ENCODE results near the gene TMC6. TPM values are rescaled to one million over a fixed set of nuclear protein-coding genes. Genes with fewer than 3 reads are reported as not detected.
"Not testable (repeated sequence)": the region's sequence is repeated elsewhere in the genome, so short reads cannot be mapped to it uniquely, and the experiment has no call there.

Gene TMC6, protein sequence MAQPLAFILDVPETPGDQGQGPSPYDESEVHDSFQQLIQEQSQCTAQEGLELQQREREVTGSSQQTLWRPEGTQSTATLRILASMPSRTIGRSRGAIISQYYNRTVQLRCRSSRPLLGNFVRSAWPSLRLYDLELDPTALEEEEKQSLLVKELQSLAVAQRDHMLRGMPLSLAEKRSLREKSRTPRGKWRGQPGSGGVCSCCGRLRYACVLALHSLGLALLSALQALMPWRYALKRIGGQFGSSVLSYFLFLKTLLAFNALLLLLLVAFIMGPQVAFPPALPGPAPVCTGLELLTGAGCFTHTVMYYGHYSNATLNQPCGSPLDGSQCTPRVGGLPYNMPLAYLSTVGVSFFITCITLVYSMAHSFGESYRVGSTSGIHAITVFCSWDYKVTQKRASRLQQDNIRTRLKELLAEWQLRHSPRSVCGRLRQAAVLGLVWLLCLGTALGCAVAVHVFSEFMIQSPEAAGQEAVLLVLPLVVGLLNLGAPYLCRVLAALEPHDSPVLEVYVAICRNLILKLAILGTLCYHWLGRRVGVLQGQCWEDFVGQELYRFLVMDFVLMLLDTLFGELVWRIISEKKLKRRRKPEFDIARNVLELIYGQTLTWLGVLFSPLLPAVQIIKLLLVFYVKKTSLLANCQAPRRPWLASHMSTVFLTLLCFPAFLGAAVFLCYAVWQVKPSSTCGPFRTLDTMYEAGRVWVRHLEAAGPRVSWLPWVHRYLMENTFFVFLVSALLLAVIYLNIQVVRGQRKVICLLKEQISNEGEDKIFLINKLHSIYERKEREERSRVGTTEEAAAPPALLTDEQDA
- polyA plus RNA-seq (ENCODE audit: insufficient read length), result 46.2 TPM

DNA sequence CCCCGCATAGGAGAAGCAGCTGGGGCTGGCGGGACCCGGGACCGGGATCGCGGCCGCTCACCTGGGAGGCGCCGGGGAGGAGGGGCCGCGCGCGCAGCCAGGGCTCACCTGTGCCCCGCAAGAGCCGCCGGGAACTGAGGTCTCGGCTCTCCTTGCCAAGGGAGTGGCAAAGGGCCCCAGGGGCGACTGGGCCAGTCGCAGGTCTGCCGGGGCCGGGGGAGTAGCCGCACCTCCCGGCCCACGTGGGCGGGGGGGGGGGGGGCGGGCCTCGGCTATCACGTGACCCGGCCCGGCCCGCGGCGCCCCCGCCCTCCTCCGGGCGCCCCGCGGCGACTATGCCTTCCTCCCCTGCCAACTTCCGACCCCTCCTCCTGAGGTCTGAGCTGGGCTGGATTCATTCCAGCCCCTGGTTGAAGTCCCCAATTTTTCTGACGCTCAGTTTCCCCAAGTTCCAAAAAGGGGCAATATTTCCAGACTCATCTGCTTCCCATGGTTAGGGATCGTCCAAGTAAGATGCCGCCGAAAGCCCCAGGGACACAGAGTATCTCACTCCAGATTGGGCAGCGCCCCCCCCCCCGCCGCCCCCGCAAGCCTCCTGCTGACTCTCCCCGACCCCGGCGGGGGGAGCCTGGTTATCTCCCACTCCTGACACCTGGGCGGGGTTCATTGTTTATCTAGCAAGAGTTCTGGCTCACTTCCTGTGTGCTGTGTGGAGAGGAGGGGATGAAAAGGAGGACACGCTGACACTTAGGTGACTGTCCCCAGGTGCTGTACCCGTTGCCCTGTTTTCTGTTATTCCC, at the start of gene TMC6:
Gene TMC6, minus strand, starts transcription at position 205 of the 800 bp plus-strand sequence. CDS start 1,923 bp downstream, outside the sequence.
- DNase-seq, result no peak

DNA sequence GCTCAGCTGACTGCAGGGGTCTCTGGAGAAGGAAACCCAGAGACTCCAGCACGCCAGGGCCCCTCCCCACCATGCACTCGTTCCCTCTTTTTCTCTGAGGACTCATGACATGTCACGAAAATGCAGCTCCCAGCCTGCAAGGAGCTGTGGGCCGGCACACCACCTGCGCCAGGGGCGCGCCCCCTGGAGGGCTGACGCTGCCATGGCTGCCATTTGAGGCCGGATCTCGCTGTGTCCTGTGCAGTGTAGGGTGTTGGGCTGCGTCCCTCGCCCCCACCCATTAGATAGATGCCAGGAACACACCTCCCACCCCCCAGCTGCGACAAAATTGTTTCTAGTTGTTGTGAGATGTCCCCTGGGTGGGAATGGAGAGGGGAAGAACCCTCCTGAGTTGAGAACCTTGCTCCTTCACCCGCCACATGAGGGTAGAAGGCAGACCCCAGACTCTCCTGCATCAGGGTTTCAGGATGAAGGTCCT, 48.0 kb upstream of the TMC6 start:
- peak; percentile 58 for DNase-seq

DNA sequence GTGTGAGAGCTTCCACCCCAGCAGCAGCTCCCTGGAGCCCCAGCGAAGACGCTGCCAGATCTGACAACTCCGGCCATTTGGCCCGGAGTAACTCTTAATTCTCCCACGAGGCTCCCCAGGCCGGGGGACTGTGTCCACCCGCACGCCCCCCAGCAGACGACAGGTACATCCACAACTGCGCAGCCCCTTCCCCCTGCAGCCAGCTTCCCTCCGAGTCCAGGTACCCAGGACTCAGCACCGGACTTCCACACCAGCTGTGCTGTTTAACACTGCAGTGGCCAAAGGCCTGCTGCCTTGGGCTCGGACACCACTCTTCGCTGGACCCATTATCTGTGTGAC, 47.1 kb upstream of the TMC6 start:
- no peak for DNase-seq

DNA sequence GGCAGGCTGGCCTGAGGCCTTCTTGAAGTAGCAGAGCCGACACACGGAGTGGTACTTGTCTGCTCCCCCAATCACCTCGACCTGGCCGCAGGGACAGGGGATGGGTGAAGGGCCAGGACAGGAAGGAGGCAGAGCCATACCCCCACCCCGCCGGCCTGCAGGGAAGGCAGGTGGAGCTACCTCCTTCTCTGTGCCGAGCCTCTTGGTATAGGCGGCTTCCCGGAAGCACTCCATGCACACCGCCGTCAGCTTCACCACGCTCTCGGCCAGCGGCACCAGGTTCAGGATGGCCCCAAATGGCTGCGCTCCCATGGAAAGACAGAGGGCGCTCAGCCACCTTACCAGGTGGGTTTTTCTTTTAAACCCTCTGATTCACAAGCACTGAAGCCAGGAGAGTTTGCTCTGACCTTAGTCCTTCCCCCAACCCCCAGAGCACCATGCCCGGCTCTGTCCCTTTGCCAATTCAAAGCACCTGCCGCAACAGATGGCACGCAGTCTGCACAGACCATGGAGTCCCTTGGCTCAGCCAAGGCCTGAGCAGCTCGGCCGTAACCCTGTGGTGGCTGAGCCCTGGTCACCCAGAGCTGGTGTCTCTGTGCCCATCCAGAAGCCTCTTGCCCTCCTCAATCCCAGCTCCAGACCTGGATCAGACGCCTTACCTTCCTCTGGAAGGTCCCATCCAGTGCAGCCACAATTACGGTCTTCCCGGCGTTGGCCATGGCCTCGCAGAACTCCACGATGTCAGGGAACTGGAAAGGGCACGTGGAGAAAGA, 46.5 kb upstream of the TMC6 start:
- DNase-seq, result no peak

DNA sequence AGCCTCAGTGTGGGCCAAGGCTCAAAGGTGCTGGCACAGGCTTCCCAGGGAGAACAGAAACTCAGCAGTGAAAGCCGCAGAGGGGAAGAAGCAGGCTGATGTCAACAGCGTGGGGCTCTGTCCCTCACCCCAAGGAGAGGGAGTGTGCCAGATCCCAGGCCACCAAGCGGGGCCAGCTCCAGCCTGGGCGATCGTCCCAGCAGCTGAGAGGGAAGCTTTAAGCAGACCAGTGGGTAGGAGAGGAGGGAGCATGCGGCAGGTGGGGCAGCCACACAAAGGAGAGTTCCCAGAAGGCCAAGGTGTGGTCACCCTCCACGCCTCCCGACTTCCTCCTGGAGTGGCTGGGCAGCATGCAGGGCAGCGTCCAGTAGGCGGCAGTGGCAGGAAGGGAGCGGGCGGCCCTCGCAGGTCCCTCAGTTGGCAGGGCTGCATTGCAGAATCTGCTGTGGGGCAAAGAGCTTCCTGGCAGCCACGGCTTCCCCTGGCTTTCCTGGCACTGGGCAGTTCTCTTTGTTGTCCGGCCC, 45.9 kb upstream of the TMC6 start:
- no peak for DNase-seq

DNA sequence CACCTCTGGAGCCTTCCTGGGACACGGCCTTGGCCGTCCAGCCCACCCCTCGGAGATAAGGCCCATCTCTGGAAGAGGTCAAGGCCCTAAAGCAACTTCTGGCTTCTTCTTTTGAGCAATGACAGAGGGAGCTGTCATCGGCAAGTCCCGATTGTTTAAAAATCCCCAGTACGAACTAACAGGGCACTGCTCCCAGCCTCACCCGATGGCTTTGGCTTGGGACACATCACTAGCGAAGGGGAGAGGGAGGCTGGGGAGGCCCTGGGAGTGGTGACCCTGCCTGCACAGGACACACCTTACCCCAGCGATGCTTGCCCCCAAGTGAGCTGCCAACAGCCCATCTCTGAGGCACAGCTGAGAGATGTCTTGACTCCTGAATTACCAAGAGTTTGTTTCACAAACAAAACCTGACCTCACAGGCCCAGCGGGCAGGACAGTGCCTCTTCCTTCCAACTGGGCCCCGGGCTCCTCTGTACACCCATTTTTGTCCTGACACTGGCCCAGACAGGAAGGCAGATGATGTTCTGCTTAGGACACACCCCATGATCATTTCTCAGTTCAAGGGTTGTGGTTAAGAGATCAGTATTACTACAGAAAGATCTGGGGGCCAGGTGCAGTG, 44.7 kb upstream of the TMC6 start:
- DNase-seq, result no peak

DNA sequence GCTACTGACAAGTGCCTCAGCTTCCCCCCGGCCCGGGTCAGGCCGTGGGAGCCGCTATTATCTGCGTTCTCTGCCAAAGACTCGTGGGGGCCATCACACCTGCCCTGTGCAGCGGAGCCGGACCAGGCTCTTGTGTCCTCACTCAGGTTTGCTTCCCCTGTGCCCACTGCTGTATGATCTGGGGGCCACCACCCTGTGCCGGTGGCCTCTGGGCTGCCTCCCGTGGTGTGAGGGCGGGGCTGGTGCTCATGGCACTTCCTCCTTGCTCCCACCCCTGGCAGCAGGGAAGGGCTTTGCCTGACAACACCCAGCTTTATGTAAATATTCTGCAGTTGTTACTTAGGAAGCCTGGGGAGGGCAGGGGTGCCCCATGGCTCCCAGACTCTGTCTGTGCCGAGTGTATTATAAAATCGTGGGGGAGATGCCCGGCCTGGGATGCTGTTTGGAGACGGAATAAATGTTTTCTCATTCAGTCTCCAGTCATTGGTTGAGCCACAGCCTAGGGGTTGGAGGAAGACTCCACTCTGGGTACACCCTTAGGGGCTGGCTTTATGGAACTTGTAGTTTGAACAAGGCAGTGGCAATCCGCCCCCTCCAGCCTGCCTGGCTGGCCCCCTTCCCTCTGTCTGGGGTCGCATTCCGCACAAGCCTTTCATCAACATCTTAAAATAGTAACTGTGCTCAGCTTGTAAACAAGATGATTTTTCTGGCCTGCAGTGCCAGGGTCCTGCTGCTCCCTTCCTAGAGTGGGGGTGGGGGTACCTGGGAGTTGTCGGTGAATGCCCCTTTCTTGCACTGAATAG, 43.9 kb upstream of the TMC6 start:
- no peak for DNase-seq

DNA sequence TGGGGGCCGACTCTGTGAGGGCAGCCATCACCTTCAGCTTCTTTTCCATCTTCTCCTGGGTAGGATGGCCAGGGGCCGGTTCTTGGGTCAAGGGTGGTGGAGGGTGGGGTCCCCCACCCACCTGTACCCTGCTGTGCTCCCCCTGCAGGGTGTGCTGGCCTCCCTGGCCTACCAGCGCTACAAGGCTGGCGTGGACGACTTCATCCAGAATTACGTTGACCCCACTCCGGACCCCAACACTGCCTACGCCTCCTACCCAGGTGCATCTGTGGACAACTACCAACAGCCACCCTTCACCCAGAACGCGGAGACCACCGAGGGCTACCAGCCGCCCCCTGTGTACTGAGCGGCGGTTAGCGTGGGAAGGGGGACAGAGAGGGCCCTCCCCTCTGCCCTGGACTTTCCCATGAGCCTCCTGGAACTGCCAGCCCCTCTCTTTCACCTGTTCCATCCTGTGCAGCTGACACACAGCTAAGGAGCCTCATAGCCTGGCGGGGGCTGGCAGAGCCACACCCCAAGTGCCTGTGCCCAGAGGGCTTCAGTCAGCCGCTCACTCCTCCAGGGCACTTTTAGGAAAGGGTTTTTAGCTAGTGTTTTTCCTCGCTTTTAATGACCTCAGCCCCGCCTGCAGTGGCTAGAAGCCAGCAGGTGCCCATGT, 43.2 kb upstream of the TMC6 start:
- not testable (repeated sequence) for DNase-seq

DNA sequence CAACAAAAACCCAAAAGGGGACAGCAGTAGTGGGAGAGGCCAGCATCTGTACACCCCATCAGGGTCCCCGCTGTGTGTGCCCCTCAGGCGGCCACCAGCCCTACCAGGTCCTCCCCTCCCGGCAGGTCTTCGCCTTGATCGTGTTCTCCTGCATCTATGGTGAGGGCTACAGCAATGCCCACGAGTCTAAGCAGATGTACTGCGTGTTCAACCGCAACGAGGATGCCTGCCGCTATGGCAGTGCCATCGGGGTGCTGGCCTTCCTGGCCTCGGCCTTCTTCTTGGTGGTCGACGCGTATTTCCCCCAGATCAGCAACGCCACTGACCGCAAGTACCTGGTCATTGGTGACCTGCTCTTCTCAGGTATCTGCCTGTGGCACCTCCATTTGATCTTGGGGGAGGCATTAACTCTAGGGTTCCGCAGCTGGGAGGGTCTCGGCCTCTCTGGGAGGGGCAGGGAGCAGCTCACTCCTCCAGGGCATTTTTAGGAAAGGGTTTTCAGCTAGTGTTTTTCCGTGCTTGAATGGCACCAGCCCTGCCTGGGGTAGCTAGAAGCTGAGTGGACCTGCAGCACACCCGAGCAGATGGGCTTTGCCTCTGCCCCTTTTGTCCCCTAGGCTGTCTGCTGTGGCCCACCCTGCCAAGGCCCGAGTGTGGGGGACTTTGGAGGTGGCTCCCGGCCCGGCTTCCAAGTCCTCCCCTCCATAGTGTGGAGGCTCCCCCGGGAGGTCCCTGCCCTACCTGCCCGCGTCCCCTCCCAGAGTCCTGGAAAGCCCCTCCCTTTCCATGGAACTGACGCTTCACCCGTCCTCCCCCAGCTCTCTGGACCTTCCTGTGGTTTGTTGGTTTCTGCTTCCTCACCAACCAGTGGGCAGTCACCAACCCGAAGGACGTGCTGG, 42.4 kb upstream of the TMC6 start:
- no peak for DNase-seq

DNA sequence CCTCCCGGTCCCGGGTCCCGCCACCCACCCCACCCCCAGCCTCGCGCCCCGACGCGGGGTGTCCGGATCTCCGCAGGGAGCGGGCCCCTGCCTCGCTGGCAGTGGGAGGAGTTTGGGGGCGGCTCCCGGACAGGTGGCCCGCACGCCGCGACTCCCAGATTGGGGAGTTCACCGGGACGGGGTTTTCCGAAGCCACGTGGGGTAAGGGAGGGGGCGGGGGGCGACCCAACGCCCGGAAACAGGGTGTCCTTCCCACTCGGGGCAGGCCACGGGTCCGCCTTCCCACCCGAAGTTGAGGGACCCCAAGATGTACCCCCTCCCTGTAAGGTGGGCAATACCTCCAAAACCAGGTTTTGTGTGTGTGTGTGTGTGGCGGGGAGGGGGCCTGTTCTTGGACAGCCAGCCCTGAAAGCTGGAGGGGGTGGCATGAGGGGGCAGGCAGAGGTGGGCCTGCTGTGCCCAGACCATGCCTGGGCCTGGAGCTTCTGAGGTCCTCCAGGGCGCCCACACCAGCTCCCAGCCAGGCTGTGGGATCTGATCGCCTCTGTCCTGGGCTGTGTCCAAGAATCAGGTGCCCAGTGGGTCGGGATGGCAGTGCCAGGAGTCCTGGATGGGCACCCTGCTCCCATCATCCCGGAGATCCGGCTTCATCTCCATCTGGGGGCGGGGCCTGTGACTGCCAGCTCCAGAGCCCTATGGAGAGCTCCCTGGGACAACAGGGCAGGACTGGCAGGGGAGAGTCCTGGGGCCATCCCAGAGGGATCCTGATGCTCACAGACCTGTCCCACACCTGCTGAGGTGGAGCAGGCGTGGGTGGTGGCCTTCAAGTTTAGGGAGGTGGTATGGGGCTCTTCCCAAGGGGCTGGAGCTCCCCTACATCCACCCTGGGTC, 40.6 kb upstream of the TMC6 start:
- no peak for DNase-seq

DNA sequence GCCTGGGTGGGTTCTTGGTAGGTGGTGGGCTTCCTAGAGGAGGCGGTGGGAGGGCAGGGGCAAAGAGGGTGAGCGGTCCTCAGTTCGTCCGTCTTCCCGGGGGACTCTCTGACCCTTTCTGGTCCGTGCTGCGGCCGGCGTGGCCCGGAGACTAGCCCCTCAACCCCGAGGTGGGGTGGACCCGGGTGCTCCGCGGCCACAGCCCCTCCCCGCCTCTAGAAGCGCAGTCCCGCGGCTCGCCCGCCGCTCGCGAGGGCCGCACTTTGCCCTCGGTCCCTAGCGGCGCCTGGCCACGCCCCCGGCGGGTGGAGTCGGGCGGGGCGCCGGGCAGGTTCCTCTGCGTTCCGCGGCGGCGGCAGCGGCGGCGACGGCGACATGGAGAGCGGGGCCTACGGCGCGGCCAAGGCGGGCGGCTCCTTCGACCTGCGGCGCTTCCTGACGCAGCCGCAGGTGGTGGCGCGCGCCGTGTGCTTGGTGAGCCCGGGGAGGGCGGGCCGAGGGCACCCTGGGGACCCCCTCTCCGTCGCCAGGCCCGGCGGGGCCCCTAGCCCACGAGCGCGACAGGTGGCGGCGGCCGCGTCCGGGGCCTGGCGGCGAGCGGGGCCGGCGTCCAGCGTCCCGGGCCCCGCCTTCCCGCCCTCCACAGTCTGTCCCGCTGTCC, 39.8 kb upstream of the TMC6 start, which contains the start of gene SYNGR2:
Gene SYNGR2, plus strand, starts transcription at position 340 of the 661 bp plus-strand sequence. Its CDS starts 36 bp downstream, at position 376.
- DNase-seq, result peak; percentile 65

DNA sequence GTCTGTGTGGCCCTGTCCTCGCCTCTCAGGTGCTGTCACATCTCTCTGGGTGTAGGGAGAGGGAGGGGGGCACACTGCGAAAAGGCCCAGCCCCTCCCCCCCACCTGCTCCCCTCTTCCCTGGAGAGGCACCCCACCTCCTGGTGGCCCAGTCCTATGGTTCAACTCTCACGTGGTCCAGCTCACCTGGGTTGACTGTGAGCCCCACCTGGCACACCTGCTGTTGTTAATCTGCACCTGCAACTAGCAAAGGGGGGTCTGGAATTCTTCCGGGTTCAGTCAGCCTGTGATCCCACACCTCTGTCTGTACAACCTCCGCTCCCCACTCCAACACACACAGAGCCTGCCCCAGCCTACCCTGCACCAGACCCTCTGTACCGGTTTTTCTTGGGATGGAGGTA, 37.9 kb upstream of the TMC6 start:
- no peak for DNase-seq

DNA sequence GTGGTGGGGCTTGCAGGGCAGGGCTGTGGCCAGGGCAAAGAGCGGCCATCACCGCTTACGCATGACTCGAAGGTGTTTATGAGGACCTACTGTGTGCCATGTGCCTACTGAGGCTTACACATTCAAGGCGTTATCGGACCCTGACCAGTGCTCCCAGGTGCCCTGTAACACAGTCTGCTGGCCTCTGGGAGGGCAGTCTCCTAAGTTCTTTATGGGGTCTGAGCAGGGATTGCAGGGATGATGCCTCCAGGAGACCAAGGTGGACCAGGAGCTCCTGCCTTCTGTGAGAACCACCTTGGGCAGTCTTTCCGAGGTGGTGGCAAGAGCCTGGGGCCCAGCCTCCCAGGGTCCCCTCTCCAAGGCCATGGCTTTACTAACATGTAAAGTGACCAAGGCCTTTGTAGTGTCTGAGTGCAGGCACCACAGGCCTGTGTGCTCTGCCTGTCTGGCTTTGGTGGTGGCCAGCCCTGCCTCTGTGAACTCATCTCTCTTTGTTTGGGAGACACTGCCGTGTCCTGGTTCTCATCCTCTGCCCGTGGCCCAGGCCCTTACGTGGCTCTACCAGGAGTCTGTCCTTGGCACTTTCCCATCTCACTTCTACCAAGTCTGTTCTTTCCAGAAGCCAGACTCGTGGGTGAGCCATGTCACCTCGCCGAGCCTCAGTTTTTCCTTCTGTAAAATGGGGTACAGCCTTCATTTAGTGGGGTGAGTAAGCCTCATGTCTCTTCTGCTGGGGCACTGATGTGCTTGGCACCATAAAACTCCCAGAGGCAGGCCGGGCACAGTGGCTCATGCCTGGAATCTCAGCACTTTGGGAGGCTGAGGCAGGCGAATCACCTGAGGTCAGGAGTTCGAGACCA, 36.4 kb upstream of the TMC6 start:
- no peak for DNase-seq

DNA sequence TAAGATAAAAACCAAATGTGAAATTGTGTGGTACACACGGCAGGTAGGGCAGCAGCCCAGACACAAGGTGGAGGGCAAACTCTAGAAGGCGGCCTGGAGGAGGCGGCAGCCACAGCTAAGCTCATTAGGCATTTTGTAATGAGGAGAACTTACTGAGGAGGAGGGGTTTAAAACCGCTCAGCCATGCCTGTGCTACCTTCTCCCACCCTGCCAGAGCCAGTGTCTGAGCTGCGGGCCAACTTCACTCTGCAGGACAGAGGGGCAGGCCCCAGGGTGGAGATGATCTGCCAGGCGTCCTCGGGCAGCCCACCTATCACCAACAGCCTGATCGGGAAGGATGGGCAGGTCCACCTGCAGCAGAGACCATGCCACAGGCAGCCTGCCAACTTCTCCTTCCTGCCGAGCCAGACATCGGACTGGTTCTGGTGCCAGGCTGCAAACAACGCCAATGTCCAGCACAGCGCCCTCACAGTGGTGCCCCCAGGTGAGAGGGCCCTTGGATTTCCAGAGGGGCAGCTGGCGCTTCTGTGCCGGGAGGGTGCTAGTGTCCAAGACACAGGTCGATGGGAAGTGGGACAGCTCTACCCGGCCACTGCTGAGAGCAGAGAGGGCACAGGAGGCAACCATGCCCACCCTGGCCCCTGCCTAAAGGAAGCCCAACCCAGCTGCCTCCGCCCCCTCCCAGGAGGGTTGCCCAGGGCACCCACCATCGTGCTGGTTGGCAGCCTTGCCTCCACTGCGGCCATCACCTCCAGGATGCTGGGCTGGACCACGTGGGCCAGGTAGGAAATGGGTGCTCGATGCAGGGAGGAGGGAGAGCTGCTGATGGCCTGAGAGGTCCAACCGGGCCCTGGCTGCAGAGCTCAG, 35.6 kb upstream of the TMC6 start:
- no peak for DNase-seq

DNA sequence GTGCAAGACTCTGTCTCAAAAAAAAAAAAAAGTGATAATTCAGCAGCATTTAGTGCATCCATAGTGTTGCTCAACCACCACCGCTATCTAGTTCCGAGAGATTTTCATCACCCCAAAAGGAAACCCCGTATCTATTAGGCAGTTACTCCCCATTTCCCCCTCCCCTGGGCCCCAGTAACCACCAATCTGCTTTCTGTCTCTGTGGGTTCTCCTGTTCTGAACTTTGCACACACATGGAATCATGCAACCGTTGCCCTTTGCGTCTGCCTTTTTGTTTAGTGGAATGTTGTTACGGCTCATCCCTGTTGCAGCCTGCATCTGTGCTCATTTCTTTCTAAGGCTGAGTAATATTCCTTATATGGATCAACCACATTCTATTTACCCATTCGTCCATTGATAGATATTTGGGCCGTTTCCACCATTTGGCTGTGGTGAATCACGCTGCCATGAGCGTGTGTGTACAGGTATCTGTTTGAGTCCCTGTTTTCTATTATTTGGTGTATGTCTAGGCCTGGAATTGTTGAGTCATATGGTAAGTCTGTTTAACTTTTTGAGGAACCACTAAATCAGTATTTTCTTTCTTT, 31.1 kb upstream of the TMC6 start:
- DNase-seq, result no peak

Data from hindlimb muscle (tissue), 1 donor.